Measurements from ENCODE around the gene RAMP3. TPM values are rescaled to one million over a fixed set of nuclear protein-coding genes. Genes with fewer than 3 reads are reported as not detected.
"Not testable (repeated sequence)": the region's sequence is repeated elsewhere in the genome, so short reads cannot be mapped to it uniquely, and the experiment has no call there.

Gene RAMP3
- polyA plus RNA-seq, 1 donor: 8.2 TPM

- no peak for DNase-seq
Observed at GRCh38 chr7:45190406-45191165, 33.0 kb downstream of the RAMP3 start.

DNA sequence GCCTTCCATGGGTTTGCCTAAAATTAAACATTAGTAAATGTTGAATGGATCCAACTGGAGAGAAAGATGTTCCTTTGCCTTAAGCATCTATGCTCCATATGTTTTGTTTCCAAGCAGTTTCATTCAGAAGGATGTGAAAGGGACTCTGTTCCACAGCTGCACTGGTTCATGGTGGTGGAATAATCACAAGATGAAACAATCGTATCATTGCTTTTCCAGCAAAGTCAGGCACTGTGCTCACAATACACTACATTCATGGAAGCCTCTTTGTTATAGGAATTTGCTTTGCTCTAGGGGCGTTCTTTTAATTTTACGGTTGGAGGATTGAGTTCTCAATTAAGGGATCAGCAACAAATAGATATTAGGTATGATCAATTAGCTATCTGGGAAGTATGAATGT, 33.8 kb downstream of the RAMP3 start:
- DNase-seq: no peak

- no peak for DNase-seq
Observed at GRCh38 chr7:45192621-45193041, 35.0 kb downstream of the RAMP3 start.

DNA sequence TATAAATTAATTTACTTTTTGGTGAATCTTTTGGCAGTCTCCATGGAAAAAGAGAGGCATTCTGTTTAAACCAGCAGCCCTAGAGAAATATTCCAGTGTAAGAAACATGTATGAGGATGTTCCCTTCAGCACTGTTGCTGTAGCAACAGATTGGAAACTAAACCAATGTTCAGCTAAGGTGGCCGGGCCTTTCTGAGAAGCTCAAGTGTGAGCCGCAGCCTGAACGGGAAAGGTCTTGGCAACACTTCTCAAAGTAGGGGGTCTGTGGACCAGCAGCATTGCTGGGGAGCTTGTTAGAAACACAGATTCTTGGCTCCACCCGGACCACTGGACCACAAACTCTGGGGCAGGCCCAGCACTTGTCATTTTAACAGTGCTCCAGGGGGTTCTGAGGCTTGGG, 36.2 kb downstream of the RAMP3 start:
- no peak for DNase-seq

- no peak for DNase-seq
Observed at GRCh38 chr7:45196374-45196773, 38.8 kb downstream of the RAMP3 start.

GRCh38 chr7:45197461-45197860, 39.9 kb downstream of the RAMP3 start:
- no peak for DNase-seq

- no peak for DNase-seq
Observed at GRCh38 chr7:45198986-45199385, 41.4 kb downstream of the RAMP3 start.

DNA sequence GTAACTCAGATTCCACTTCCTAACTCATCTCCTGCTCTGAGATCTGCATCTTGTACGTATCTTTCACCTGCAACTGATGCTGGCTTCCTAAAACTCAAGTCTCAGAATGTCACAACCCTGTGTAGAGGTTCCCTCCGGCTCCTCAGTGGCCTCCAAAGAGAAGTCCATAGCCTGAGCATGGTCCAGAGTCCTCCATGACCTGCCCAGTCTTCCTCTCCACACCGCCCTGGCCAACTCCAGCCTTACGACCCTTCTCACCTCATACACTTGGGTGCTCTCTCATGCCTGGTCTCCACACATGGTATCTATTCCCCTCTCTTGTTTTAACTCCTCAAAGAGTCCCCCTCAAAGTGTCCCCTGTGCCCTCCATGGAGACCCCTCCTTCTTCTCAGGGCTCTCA, 41.9 kb downstream of the RAMP3 start:
- no peak for DNase-seq

DNA sequence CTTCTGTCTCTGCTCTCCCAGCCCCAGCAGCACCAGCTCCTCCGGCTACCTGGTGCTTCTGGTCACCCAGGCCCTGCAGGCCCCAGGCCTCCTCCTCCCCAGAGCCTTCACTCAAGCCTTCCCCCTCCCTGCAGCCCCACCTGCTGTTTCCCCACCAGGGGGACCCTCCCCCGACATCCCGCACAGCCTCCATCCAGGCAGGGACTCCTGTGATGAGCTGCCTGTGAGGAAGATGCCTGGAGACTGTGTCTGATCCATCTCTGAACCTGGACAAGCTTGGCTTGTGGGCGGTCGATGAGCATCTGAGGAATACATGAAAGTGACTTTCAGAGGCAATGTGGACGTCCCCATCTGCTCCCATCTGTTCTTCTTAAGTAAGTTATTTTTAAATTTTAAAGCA, 45.0 kb downstream of the RAMP3 start:
- no peak for DNase-seq

DNA sequence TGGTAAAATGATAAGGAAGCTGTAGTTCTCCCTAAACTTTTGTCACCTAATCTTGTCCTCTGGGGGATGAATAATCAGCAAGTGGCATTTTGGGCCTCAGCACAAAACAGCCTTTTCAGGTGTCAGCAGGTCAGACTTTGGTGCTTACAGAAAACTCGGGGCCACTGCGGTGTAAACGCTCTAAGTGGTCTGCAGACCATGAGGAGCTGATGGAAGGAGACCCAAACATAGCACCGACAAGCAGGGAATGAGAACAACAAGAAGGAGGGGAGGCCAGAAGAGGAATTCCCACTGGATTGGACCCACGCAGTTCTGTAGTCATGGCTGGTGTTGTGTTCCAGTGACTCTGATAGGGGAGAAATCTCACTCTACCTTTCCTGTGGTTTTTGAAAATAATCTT, 45.4 kb downstream of the RAMP3 start:
- DNase-seq: no peak

DNA sequence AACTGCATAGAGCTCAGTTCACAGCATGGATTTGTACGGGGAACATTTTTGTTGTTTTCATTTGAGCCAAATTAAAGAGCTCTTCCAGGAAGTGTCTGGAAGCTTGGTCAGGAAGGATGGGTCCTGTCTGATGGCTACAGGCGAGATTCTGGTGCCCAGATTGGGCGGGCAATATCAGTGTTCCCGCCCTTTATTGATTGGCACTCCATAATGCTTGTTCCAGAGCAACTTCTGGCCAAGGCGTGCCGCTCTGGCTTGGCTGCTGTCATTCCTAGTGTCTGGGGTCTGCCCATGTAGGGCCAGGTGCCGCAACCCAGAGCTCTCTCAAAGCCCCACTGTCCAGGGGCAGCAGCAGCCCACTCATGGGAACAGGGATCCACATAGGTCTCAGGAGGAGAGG, 45.9 kb downstream of the RAMP3 start:
- DNase-seq: no peak

GRCh38 chr7:45203936-45204445, 46.4 kb downstream of the RAMP3 start:
- no peak for DNase-seq

DNA sequence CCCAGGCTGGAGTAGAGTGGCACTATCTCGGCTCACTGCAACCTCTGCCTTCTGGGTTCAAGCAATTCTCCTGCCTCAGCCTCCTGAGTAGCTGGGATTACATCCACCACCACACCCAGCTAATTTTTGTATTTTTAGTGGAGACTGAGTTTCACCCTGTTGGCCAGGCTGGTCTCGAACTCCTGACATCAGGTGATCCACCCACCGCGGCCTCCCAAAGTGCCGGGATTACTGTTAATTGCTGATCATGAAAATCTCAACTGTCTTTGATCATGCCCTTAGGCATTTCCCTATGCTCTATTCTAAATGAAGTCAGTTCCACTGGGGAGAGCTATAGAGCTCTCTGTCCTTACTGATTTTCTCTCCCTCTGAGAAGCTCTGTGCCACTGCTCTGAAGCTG, 48.7 kb downstream of the RAMP3 start:
- DNase-seq: not testable (repeated sequence)

- not testable (repeated sequence) for DNase-seq
Observed at GRCh38 chr7:45209909-45210308, 52.3 kb downstream of the RAMP3 start.

- DNase-seq: no peak
Observed at GRCh38 chr7:45211066-45211465, 53.5 kb downstream of the RAMP3 start.

DNA sequence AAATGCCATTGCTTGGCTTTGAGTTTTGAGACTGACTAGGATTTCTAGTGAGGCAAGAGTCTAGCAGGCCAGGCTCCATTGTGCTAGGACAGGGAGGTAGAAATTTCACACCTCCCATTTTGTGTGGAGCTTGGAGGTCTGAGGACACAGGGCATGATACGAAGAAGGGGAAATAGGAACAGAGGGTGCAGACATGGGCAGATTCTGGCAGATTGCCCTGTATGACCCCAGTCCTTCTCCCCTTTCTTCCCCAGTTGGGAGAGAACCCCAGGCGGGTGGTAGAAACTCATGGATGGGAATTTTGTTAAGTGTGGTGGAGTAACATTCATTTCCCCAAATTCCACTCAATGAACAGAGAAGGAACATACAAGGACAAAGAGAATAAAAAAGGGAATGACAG, 54.4 kb downstream of the RAMP3 start:
- DNase-seq: no peak

DNA sequence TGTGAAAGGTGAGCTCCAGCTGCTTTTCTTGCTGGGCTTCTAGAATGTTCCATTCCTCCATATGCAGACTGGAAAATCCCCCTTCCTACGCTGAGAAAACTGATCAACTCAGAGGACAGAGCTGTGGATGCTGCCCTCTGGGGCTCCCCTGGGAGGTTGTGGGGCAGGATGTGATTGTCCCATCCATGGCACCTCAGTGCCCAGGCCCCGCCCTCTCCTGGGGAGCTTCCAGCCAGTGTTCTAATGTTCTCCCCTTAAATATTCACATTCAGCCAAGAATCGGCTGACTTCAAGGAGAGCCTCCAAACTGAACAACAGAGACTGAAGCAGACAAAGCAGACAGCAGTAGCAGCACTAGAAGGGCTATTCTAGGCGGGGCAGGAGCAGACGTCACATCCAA, 55.0 kb downstream of the RAMP3 start:
- no peak for DNase-seq

DNA sequence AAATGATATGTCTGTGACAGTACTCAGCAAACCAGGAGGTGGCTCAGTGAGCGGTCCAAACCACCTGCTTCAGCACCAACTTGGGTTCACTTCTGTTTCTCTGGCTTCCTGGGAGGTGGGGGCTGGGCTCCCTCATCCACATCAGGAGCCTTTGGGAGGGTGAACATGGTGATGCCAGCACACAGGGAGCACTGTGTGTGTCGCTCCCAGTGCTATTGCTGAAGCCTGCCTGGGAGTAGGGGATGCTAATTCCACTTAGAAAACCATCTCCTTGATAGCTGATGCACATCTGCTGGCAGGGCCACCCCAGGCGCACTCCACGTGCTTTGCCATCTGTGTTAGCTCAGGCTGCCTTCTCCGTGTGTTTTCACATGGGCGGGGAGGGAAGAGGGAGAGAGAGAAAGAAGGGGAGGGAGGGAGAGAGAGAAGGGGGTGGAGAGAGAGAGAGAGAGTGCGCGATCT, 58.0 kb downstream of the RAMP3 start:
- DNase-seq: no peak

- no peak for DNase-seq
Observed at GRCh38 chr7:45216181-45216580, 58.6 kb downstream of the RAMP3 start.

- DNase-seq: no peak
Observed at GRCh38 chr7:45216622-45217165, 59.1 kb downstream of the RAMP3 start.

GRCh38 chr7:45217358-45217757, 59.8 kb downstream of the RAMP3 start:
- no peak for DNase-seq

DNA sequence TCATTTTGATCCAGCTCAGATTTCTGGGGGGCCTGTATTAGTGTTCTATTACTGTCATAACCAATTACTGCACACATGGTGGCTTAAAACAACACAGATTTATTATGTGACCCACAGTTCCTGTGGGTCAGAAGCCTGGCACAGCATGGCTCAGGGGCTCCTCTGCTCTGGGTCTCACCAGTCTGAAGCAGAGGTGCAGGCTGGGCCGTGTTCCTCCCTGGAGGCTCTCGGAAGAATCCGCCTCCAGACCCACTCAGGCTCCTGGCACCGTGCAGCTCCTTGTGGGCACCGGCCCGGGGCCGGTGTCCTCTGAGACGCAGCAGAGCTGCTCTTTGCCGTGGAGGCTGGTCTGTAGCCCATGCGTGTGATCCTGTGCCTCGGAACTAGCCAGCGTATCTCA, 61.5 kb downstream of the RAMP3 start:
- no peak for DNase-seq

- no peak for DNase-seq
Observed at GRCh38 chr7:45219801-45220435, 62.3 kb downstream of the RAMP3 start.
